COR-L47 (cell line): ENCODE data around the gene DHRS12.

Source experiments
- DNase-seq: peaks from one replicate; lab custom pipeline; 2025; lab: John Stamatoyannopoulos, UW

DHRS12 gene

GRCh38 chr13:51806566-51806965, 2.6 kb upstream of the DHRS12 start:
- DNase-seq, result peak; percentile 36

GRCh38 chr13:51805925-51806324, 2.0 kb upstream of the DHRS12 start:
- no peak for DNase-seq

GRCh38 chr13:51805313-51805712, 1.4 kb upstream of the DHRS12 start:
- DNase-seq, result no peak

- no peak for DNase-seq
Measured at GRCh38 chr13:51804295-51805172, 571 bp upstream of the DHRS12 start.

- DNase-seq, result peak; percentile 54
Measured at GRCh38 chr13:51802631-51803418, 1.1 kb downstream of the DHRS12 start.

- peak; percentile 69 for DNase-seq
Measured at GRCh38 chr13:51801631-51802099, 2.3 kb downstream of the DHRS12 start.

GRCh38 chr13:51800486-51800885, 3.5 kb downstream of the DHRS12 start:
- DNase-seq, result no peak

- DNase-seq, result no peak
Measured at GRCh38 chr13:51799261-51799660, 4.7 kb downstream of the DHRS12 start.

GRCh38 chr13:51797664-51798488, 6.1 kb downstream of the DHRS12 start:
- peak; percentile 89 for DNase-seq

GRCh38 chr13:51796546-51796945, 7.4 kb downstream of the DHRS12 start:
- DNase-seq, result no peak

- no peak for DNase-seq
Measured at GRCh38 chr13:51795419-51795818, 8.5 kb downstream of the DHRS12 start.

GRCh38 chr13:51794964-51795363, 9.0 kb downstream of the DHRS12 start:
- DNase-seq, result no peak

- no peak for DNase-seq
Measured at GRCh38 chr13:51793570-51794271, 10.2 kb downstream of the DHRS12 start.

- DNase-seq, result no peak
Measured at GRCh38 chr13:51786425-51787265, 17.3 kb downstream of the DHRS12 start.

- DNase-seq, result peak; percentile 88
Measured at GRCh38 chr13:51785712-51786424, 18.1 kb downstream of the DHRS12 start.

GRCh38 chr13:51784097-51784496, 19.9 kb downstream of the DHRS12 start:
- no peak for DNase-seq

GRCh38 chr13:51783428-51784094, 20.4 kb downstream of the DHRS12 start:
- DNase-seq, result no peak

- DNase-seq, result no peak
Measured at GRCh38 chr13:51782026-51782710, 21.8 kb downstream of the DHRS12 start.
